ENCODE measurements around the gene CNDP2.

- TF ChIP-seq CTCF (IDR thresholded peaks at IDR 0.05) (no peak), ZFX (IDR thresholded peaks at IDR 0.05; ENCODE audit: borderline replicate concordance) (no peak)
Measured at GRCh38 chr18:74463983-74464382, 32.2 kb upstream of the CNDP2 start.

Measured in 22Rv1 (cell line).